DMS153 treated with DMSO at 0.1 percent for 48 hours (cell line): Measurements from ENCODE around the gene CCDC150.

ENCODE experiments used
- DNase-seq: peaks from one replicate; lab custom pipeline; 2025; ENCODE audit not compliant: unreplicated experiment; lab: John Stamatoyannopoulos, UW

CCDC150 gene

GRCh38 chr2:196758474-196759377 is 119.2 kb downstream of the CCDC150 start:
- no peak for DNase-seq

GRCh38 chr2:196759378-196759706 is 119.8 kb downstream of the CCDC150 start:
- DNase-seq: no peak

GRCh38 chr2:196767101-196767500 is 127.6 kb downstream of the CCDC150 start:
- DNase-seq: no peak
